Sigmoid colon (tissue), 7 donors: ENCODE results near the gene DNAJB13. TPM values are rescaled to one million over a fixed set of nuclear protein-coding genes. Genes with fewer than 3 reads are reported as not detected.

ENCODE experiments used
- DNase-seq: peaks from one replicate; pipeline ENCODE4 v3.0.0-alpha.2; 2019
- H3K27ac ChIP-seq, 4 donors: fragments of 200-600 bp; sonication (generic); one replicate each; pipeline ENCODE4 v1.5.1; 2016 to 2019; ENCODE audit warnings: mild to moderate bottlenecking in 1 of 4
- H3K27me3 ChIP-seq, 3 donors: fragments of 200-600 bp; sonication (generic); one replicate each; pipeline ENCODE4 v1.5.1; 2019; ENCODE audit warnings: mild to moderate bottlenecking in 1 of 3
- H3K36me3 ChIP-seq, 4 donors: fragments of 200-600 bp; sonication (generic); one replicate each; pipeline ENCODE4 v1.5.1; 2016 to 2019
- H3K4me1 ChIP-seq, 4 donors: fragments of 200-600 bp; sonication (generic); one replicate each; pipeline ENCODE4 v1.5.1; 2017 to 2019
- H3K4me3 ChIP-seq, 4 donors: fragments of 200-600 bp; sonication (generic); one replicate each; pipeline ENCODE4 v1.5.1; 2017 to 2019; ENCODE audit warnings: mild to moderate bottlenecking in 2 of 4, moderate library complexity in 1 of 4
- H3K9me3 ChIP-seq, 4 donors: fragments of 200-600 bp in 3 of 4; sonication (generic) in 3 of 4; one replicate each; pipeline versions ENCODE4 v1.5.1 to v1.6.1; 2013 to 2019
- EP300 ChIP-seq, 4 donors: sonication (generic); formaldehyde crosslinking; IDR thresholded peaks; one replicate each; pipeline ENCODE4 v1.6.1; 2017; ENCODE audit warnings: antibody characterized with exemption in 4 of 4
- POLR2A ChIP-seq, 2 donors: fragments of 450-650 bp; IDR thresholded peaks; one replicate each; pipeline ENCODE4 v1.6.1; 2016; ENCODE audit warnings: antibody characterized with exemption in 2 of 2, mild to moderate bottlenecking in 2 of 2, moderate library complexity in 2 of 2
- POLR2AphosphoS5 ChIP-seq, 4 donors: sonication (generic); formaldehyde crosslinking; IDR thresholded peaks; one replicate each; pipeline ENCODE4 v1.6.1; 2017; ENCODE audit warnings: antibody characterized with exemption in 4 of 4
- WGBS, 2 donors: extraction: QIAGEN DNeasy Blood & Tissue Kit; methylation state at CpG; one replicate each; pipeline ENCODE4 v1.1.7; 2013; 5-methylcytosine and 5-hydroxymethylcytosine counted together
- intact Hi-C: fragments of 100-400 bp; cut with DNase I; formaldehyde crosslinking; loops from one replicate; pipeline ENCODE4 v1.15.1; 2023
- polyA plus RNA-seq, 3 donors: library from polyadenylated mRNA; stranded (reverse); fragments of 200-250 nt; gene quantifications; one replicate each; pipeline ENCODE4 v1.2.3, GENCODE V29; 2013
- total RNA-seq, 4 donors: library from RNA; depleted of rRNA; stranded (reverse); fragments of >200 nt; gene quantifications; one replicate each; pipeline ENCODE4 v1.1.0, GENCODE V29; 2016
- TF ChIP-seq, protein P1 (sequence below), 4 experiments: fragments of 450-650 bp in 3 of 4; fragments of 200-600 bp in 1 of 4; IDR thresholded peaks; one replicate each; pipeline ENCODE4 v1.5.1; 2016 to 2019; ENCODE audit warnings: antibody characterized with exemption in 4 of 4, mild to moderate bottlenecking in 3 of 4, moderate library complexity in 2 of 4
- donor health status: healthy with polysubstance abuse.
- donor health status: Bipolar disorder and iron deficiency.
- donor health status: healthy.

The DNAJB13 gene
- total and polyA plus RNA-seq, 7 donors, result 0.27 TPM; not detected in 6

DNA sequence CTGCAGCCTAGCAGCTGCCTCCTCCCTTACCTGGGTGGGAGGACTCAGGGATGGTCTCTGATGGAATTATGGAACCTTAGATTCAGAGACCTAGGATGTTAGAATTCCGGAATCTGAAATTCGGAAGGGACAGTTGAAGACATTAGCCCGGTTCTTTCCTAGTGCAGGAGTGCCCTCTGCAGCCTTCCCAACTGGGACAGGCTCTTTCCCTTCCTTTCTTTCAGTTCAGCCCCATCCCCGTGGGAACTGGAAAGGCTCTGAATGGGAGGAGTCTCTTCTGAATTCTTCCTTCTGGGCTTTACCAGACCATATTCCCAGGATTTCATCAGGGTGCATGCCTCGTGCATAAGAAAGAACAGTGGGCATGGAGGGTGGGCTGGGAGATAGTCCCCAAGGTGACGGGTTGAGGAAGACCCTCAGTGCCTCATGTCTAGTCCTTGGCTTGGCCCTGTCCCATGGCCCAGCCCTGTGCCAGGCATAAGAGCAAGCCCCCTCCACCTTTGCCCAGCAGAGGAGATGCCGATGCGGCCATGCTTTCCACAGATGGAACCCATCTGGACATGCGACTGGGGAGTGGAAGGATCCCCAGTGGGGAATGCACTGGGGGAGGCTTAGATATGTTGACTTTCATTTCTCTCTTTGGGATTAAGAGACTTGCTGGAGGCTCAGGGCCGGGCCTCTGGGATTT is 14.4 kb downstream of the DNAJB13 start:
- H3K9me3 ChIP-seq, result no peaks in the 10 kb centered on the region

DNA sequence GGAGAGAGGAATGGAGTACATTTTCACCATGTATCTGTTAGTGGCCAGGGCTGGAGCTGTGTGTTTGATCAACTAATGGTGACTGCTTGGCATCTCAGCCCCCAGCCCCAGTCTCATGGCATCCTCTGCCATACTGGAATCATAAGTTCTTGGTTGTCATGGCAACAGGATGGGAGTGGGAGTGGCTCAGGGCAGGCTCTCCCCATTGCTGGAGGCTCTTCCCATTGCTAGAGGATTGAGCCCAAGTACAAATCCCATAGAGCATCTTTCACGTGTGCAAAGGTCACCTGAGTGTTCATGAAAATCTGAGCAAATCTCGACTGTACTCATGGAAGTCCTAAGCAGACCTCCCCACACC is 14.9 kb downstream of the DNAJB13 start:
- H3K4me1 ChIP-seq, result peaks cover 0 to 9% (median 5%) of the 10 kb centered on the region in 4 donors
- intact Hi-C loops, result loop anchor here (10.0 kb wide), 1 partner anchor 129 kb away; no protein-coding TSS in a partner anchor
- H3K4me3 ChIP-seq, result no peak overlapping the region
- no peak overlapping the region for H3K27ac ChIP-seq
- peaks cover 0 to 6% (median 0%) of the 10 kb centered on the region in 3 donors for H3K27me3 ChIP-seq
- no peaks in the 10 kb centered on the region for H3K36me3 ChIP-seq
- WGBS, 2 donors, result 47 to 75% methylated on average over 2 of the region's 2 CpGs
- no peaks in the 10 kb centered on the region for H3K9me3 ChIP-seq
- TF ChIP-seq, protein P1, sequence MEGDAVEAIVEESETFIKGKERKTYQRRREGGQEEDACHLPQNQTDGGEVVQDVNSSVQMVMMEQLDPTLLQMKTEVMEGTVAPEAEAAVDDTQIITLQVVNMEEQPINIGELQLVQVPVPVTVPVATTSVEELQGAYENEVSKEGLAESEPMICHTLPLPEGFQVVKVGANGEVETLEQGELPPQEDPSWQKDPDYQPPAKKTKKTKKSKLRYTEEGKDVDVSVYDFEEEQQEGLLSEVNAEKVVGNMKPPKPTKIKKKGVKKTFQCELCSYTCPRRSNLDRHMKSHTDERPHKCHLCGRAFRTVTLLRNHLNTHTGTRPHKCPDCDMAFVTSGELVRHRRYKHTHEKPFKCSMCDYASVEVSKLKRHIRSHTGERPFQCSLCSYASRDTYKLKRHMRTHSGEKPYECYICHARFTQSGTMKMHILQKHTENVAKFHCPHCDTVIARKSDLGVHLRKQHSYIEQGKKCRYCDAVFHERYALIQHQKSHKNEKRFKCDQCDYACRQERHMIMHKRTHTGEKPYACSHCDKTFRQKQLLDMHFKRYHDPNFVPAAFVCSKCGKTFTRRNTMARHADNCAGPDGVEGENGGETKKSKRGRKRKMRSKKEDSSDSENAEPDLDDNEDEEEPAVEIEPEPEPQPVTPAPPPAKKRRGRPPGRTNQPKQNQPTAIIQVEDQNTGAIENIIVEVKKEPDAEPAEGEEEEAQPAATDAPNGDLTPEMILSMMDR (IDR thresholded peaks at IDR 0.05), result no peak
- TF ChIP-seq POLR2A (IDR thresholded peaks at IDR 0.05) (no peak), POLR2AphosphoS5 (IDR thresholded peaks at IDR 0.05) (no peak), EP300 (IDR thresholded peaks at IDR 0.05) (no peak)
- DNase-seq, result no peak

More for the DNA sequence above, 14.4 kb downstream of the DNAJB13 start:
- no peak overlapping the region for H3K4me3 ChIP-seq
- TF ChIP-seq, protein P1 (IDR thresholded peaks at IDR 0.05), result no peak
- TF ChIP-seq EP300 (IDR thresholded peaks at IDR 0.05) (no peak), POLR2AphosphoS5 (IDR thresholded peaks at IDR 0.05) (no peak), POLR2A (IDR thresholded peaks at IDR 0.05) (no peak)
- H3K4me1 ChIP-seq, result peaks cover 0 to 9% (median 5%) of the 10 kb centered on the region in 4 donors
- intact Hi-C loops, result loop anchor here (10.0 kb wide), 1 partner anchor 130 kb away; no protein-coding TSS in a partner anchor
- DNase-seq, result no peak
- WGBS, 2 donors, result 71 to 74% methylated on average over 10 of the region's 10 CpGs
- no peaks in the 10 kb centered on the region for H3K36me3 ChIP-seq
- H3K27me3 ChIP-seq, result peaks cover 0 to 6% (median 0%) of the 10 kb centered on the region in 3 donors
- no peak overlapping the region for H3K27ac ChIP-seq

DNA sequence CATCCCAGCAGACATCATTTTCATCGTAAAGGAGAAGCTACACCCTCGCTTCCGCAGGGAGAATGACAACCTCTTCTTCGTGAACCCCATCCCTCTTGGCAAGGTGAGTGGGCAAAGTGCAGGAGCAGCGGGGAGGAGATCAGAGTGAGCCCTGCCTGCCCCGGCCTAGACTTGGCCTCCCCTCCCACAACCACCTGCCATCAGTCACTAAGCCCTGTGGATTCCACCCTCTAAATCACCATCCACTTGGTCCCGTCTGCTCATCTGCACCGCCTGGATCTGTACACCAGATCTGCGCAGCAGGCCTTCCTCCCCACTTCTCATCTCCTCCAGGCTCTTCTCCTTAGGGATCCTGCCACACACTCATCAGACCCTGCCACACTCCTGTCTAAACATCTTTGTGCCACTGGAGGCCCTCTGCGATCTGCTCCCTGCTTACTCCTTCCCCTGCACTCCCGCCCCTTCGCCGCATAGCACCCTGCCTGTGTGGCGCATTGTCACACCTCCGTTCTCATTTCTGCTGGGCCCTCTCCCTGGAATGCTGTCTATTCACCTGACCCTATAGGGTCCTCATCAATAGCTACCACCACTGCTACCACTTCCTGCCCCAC is 17.6 kb downstream of the DNAJB13 start:
- Histone ChIP-seq H3K27ac (no peak overlapping the region), H3K9me3 (no peaks in the 10 kb centered on the region), H3K4me1 (peaks cover 0 to 9% (median 5%) of the 10 kb centered on the region in 4 donors), H3K27me3 (peaks cover 0 to 6% (median 0%) of the 10 kb centered on the region in 3 donors), H3K4me3 (no peak overlapping the region), H3K36me3 (no peaks in the 10 kb centered on the region)
- intact Hi-C loops, result loop anchor here (10.0 kb wide), 1 partner anchor 126 kb away; no protein-coding TSS in a partner anchor
- no peak for TF ChIP-seq POLR2A (IDR thresholded peaks at IDR 0.05)
- no peak for TF ChIP-seq POLR2AphosphoS5 (IDR thresholded peaks at IDR 0.05)
- 87 to 93% methylated on average over 15 of the region's 15 CpGs for WGBS, 2 donors
- no peak for DNase-seq

DNA sequence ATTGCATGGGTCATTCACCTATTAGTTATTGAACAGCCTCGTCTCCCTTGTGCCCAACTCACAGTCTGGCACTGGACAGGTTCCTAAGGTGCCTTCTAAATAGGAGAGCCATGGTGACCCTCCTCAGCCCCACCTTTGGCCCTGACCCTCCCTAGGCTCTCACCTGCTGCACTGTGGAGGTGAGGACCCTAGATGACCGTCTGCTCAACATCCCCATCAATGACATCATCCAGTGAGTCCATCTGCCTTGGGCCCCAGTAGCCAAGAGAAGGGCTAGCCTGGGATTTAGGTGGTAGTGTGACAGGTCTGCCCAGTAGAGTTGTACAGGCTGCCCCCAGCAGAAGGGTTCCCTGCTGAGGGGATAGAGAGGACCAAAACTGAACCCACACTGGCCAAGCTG is 18.3 kb downstream of the DNAJB13 start:
- no peak overlapping the region for H3K27ac ChIP-seq
- 67 to 80% methylated on average over 2 of the region's 2 CpGs for WGBS, 2 donors
- H3K27me3 ChIP-seq, result peaks cover 0 to 6% (median 0%) of the 10 kb centered on the region in 3 donors
- no peak overlapping the region for H3K4me3 ChIP-seq
- no peaks in the 10 kb centered on the region for H3K36me3 ChIP-seq
- DNase-seq, result no peak
- intact Hi-C loops, result loop anchor here (10.0 kb wide), 1 partner anchor 126 kb away; no protein-coding TSS in a partner anchor
- H3K9me3 ChIP-seq, result no peaks in the 10 kb centered on the region
- peaks cover 0 to 8% (median 4%) of the 10 kb centered on the region in 4 donors for H3K4me1 ChIP-seq
- TF ChIP-seq POLR2A (IDR thresholded peaks at IDR 0.05) (no peak), POLR2AphosphoS5 (IDR thresholded peaks at IDR 0.05) (no peak), EP300 (IDR thresholded peaks at IDR 0.05) (no peak)
- TF ChIP-seq, protein P1 (IDR thresholded peaks at IDR 0.05), result no peak
